ENCODE measurements around the gene SH3PXD2A. TPM values are rescaled to one million over a fixed set of nuclear protein-coding genes. Genes with fewer than 3 reads are reported as not detected.

Gene SH3PXD2A
- 10 to 100 TPM; 10.8 to 12.0 TPM for total RNA-seq
- 12.1 TPM for polyA plus RNA-seq (ENCODE audit: insufficient read depth, low read depth, low replicate concordance)
- long read RNA-seq, donor 1, result 0 reads
- long read RNA-seq, donor 2, result 0 reads

DNA sequence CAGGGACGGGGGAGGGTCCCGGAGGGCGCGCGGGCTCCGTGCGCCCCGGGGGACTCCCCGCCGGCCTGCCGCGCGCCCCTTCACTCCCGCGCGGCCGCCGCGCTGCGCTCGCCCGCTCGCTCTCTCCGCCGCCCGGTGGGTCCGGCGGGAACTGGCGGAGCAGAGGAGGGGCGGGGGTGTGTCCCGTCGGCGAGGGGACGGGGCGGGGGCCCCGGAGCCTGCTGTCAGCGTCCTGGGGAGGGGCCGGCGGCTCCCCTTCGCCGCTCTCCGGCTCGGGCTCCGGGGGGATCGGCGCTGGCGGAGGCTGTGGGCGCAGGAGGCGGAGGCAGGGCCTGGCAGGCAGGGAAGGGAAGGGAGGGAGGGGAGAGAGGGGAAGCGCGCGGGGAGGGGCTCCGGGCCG lies at the start of gene SH3PXD2A:
Gene SH3PXD2A (minus strand): TSS at position 153 of the 400 bp plus-strand sequence. CDS start 310 bp downstream, outside the sequence.
- intact Hi-C loops (cut with DNase I; ENCODE audit: low total_unique reads), result loop anchor here (5.0 kb wide), 1 partner anchor 138 kb away; no protein-coding TSS in a partner anchor
- Histone ChIP-seq H3K27me3 (no peaks in the 10 kb centered on the region), H3K9me3 (no peaks in the 10 kb centered on the region), H3K4me1 (peaks cover 36% of the 10 kb centered on the region), H3K4me3 (peak within 1 kb of the TSS; percentile 59 to 61), H3K36me3 (ENCODE audit: low read depth, missing control alignments) (no peaks in the 10 kb centered on the region), H3K27ac (peak within 1 kb of the TSS; percentile 26 to 39)
- no peak for TF ChIP-seq POLR2A (IDR thresholded peaks at IDR 0.05)
- TF ChIP-seq, protein P1, sequence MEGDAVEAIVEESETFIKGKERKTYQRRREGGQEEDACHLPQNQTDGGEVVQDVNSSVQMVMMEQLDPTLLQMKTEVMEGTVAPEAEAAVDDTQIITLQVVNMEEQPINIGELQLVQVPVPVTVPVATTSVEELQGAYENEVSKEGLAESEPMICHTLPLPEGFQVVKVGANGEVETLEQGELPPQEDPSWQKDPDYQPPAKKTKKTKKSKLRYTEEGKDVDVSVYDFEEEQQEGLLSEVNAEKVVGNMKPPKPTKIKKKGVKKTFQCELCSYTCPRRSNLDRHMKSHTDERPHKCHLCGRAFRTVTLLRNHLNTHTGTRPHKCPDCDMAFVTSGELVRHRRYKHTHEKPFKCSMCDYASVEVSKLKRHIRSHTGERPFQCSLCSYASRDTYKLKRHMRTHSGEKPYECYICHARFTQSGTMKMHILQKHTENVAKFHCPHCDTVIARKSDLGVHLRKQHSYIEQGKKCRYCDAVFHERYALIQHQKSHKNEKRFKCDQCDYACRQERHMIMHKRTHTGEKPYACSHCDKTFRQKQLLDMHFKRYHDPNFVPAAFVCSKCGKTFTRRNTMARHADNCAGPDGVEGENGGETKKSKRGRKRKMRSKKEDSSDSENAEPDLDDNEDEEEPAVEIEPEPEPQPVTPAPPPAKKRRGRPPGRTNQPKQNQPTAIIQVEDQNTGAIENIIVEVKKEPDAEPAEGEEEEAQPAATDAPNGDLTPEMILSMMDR (IDR thresholded peaks at IDR 0.05), result peak in 1 of 3 experiments; percentile 15
- 1% methylated on average over 36 of the region's 54 CpGs; no CpG with 5 or more reads in 1 of the 2 donors for WGBS, 2 donors
- no peak for DNase-seq

- intact Hi-C loops (cut with DNase I; ENCODE audit: low total_unique reads), result no loop called here
- Histone ChIP-seq H3K4me3 (no peak overlapping the region), H3K27ac (peak overlapping the region in 1 of 2 donors; percentile 3), H3K4me1 (peaks cover 16% of the 10 kb centered on the region), H3K9me3 (no peaks in the 10 kb centered on the region), H3K36me3 (ENCODE audit: low read depth, missing control alignments) (no peaks in the 10 kb centered on the region), H3K27me3 (no peaks in the 10 kb centered on the region)
- TF ChIP-seq, protein P1 (IDR thresholded peaks at IDR 0.05), result no peak
- no peak for TF ChIP-seq POLR2A (IDR thresholded peaks at IDR 0.05)
- DNase-seq, result no peak
- 82 to 94% methylated on average over 5 of the region's 5 CpGs for WGBS, 2 donors
Observed at GRCh38 chr10:103901299-103901698, 45.9 kb upstream of the SH3PXD2A start.

DNA sequence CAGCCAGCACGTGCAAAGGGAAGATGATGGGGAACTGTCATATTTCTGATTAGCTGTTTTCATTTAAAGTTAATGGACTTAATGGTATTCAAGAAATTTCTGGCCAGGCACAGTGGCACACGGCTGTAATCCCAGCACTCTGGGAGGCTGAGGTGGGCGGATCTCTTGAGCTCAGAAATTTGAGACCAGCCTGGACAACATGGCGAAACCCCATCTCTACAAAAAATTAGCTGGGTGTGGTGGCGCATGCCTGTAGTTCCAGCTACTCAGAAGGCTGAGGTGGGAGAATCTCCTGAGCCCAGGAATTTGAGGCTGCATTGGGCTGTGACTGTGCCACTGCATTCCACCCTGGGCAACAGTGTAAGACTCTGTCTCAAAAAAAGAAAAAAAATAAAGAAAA lies 43.9 kb upstream of the SH3PXD2A start:
- Histone ChIP-seq H3K27me3 (no peaks in the 10 kb centered on the region), H3K9me3 (no peaks in the 10 kb centered on the region), H3K4me3 (no peak overlapping the region), H3K4me1 (peaks cover 16% of the 10 kb centered on the region), H3K27ac (no peak overlapping the region), H3K36me3 (ENCODE audit: low read depth, missing control alignments) (no peaks in the 10 kb centered on the region)
- no peak for DNase-seq
- 93 to 98% methylated on average over 5 of the region's 5 CpGs for WGBS, 2 donors
- intact Hi-C loops (cut with DNase I; ENCODE audit: low total_unique reads), result no loop called here
- no peak for TF ChIP-seq POLR2A (IDR thresholded peaks at IDR 0.05)
- TF ChIP-seq, protein P1 (IDR thresholded peaks at IDR 0.05), result no peak

GRCh38 chr10:103897241-103897774 lies 41.9 kb upstream of the SH3PXD2A start:
- Histone ChIP-seq H3K9me3 (no peaks in the 10 kb centered on the region), H3K36me3 (ENCODE audit: low read depth, missing control alignments) (no peaks in the 10 kb centered on the region), H3K27ac (peak overlapping the region; percentile 16 to 36), H3K4me1 (peaks cover 21% of the 10 kb centered on the region), H3K4me3 (no peak overlapping the region), H3K27me3 (no peaks in the 10 kb centered on the region)
- 60 to 68% methylated on average over 7 of the region's 7 CpGs for WGBS, 2 donors
- intact Hi-C loops (cut with DNase I; ENCODE audit: low total_unique reads), result no loop called here
- TF ChIP-seq POLR2A (IDR thresholded peaks at IDR 0.05), result no peak
- TF ChIP-seq, protein P1 (IDR thresholded peaks at IDR 0.05), result no peak
- DNase-seq, result peak; percentile 42

DNA sequence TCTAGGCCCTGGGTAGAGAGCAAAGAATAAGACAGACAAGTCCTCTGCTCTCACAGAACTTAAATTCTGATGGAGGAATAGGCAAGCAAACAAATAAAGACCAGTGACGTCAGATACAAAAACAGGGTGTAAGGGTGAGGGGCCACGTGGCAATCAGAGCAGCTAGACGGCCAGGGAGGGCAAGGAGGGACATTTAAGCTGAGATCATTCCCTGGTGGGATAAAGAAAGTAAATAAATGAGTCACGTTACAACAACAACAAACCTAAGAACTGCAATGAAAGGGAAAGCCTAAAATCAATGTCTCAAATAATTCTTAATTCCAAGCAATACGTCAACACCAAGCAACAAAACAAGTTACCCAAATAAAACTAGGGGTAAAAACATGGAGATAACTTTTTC lies 40.8 kb upstream of the SH3PXD2A start:
- peaks cover 21% of the 10 kb centered on the region for H3K4me1 ChIP-seq
- TF ChIP-seq, protein P1 (IDR thresholded peaks at IDR 0.05), result no peak
- TF ChIP-seq POLR2A (IDR thresholded peaks at IDR 0.05), result no peak
- H3K27me3 ChIP-seq, result no peaks in the 10 kb centered on the region
- intact Hi-C loops (cut with DNase I; ENCODE audit: low total_unique reads), result no loop called here
- WGBS, 2 donors, result 61 to 67% methylated on average over 5 of the region's 5 CpGs
- DNase-seq, result no peak
- H3K4me3 ChIP-seq, result no peak overlapping the region
- no peaks in the 10 kb centered on the region for H3K9me3 ChIP-seq
- H3K27ac ChIP-seq, result peak overlapping the region; percentile 36 to 64
- no peaks in the 10 kb centered on the region for H3K36me3 ChIP-seq (ENCODE audit: low read depth, missing control alignments)
